ENCODE results near the gene FZR1. TPM values are rescaled to one million over a fixed set of nuclear protein-coding genes. Genes with fewer than 3 reads are reported as not detected.
A peak's percentile ranks its signal among the peaks of the same experiment; 100 is the strongest.

FZR1 gene
- total RNA-seq, 2 experiments from 2014 or later, result 43.5 to 46.9 TPM

DNA sequence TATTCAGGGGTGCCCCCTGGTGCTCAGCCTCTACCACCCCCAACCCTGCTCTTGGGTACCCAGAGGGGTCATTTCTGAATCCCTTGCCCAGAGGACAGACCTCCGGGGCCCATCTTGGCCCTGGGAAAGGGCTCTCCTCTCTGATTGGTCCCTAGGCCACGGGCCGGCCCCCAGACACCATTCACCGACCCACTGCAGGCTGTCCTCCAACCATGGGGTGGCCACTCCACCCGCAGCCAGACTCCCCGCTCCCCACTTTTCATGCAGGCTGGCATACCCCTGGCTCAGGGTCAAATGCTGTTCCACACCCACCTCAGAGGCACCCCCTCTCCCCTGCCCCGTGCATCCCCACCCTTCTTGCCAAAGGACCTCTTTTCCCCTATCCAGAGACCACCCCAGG, 40.6 kb upstream of the FZR1 start:
- no peak for DNase-seq
- Mint-ChIP-seq H3K9me3 (peaks cover 3% of the 10 kb centered on the region), H3K4me3 (no peak overlapping the region), H3K27me3 (no peaks in the 10 kb centered on the region), H3K27ac (peak overlapping the region; percentile 4), H3K4me1 (ENCODE audit: low read depth) (no peaks in the 10 kb centered on the region), H3K36me3 (peaks cover 3% of the 10 kb centered on the region)
- CTCF ChIA-PET, result interaction anchor here (1.0 to 1.6 kb wide), 2 partner anchors 20 to 138 kb away, joined by 4 to 5 read pairs; no protein-coding TSS in a partner anchor
- intact Hi-C loops (cut with micrococcal nuclease), result no loop called here
- POLR2A ChIA-PET, result no interaction called here

DNA sequence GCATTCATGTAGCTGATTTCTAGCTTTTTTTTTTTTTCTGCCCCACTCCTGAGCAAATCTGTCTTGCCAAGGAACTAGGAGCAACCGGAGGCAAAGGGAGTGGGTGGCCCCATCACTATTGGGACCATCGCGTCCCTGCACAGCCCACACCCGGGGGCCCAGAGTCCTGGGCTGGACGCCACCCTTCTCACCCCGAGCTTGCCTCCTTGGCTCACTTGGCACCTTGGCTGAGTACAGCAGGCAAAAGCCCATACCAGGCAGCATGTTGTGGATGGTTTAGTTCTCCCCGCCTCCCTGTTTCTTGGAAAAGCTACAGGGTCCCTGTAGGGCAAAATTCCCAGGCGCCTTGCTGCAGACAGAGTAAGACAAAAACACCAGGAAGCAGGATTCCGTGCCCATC, 39.5 kb upstream of the FZR1 start:
- Mint-ChIP-seq H3K4me1 (ENCODE audit: low read depth) (no peaks in the 10 kb centered on the region), H3K36me3 (peaks cover 3% of the 10 kb centered on the region), H3K27ac (no peak overlapping the region), H3K27me3 (no peaks in the 10 kb centered on the region), H3K4me3 (no peak overlapping the region), H3K9me3 (peaks cover 3% of the 10 kb centered on the region)
- ChIA-PET POLR2A (interaction anchor here (0.6 kb wide), 1 partner anchor 138 kb away, joined by 3 read pairs; no protein-coding TSS in a partner anchor), CTCF (interaction anchor here (1.0 to 1.6 kb wide), 2 partner anchors 19 to 139 kb away, joined by 4 to 5 read pairs; no protein-coding TSS in a partner anchor)
- DNase-seq, result no peak
- intact Hi-C loops (cut with micrococcal nuclease), result no loop called here

DNA sequence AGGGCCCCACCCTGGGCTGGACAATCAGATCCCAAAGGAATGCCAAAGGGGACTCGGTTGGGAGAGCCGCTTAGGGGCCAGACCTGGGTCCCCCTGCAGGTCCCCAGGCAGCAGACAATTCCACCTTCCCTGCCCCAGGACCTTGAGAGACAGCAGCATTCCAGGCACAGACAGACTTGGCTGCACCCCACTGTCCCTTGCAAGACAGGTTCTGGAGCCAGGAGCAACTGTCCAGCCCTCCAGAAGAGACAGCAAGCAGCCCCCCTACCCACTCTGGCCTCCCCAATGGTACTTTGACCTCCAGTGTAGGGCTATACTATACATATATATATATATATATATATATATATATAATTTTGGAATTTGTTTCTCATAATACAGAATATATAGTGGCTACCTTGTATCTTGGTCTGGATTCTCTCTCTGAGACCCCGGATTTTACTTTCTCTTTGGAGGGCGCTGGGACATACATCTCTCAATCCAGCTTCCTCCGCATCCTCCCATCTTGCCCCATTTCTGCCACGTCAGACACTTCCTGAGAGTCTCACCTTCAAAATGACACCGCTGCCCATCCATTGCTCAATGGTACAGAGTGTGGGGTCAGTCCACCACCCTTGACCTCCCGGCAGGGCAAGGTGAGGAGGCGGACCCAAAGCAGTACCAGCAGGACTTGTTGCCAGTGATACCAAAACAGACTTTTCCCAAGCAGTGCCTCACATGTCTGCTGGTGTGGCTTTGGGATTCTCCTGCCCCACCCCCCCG, 38.5 kb upstream of the FZR1 start:
- Mint-ChIP-seq H3K36me3 (peaks cover 3% of the 10 kb centered on the region), H3K4me1 (ENCODE audit: low read depth) (no peaks in the 10 kb centered on the region), H3K4me3 (no peak overlapping the region), H3K27ac (no peak overlapping the region), H3K27me3 (no peaks in the 10 kb centered on the region), H3K9me3 (peaks cover 3% of the 10 kb centered on the region)
- no peak for DNase-seq
- intact Hi-C loops (cut with micrococcal nuclease), result no loop called here
- POLR2A ChIA-PET, result no interaction called here
- CTCF ChIA-PET, result interaction anchor here (0.8 to 3.9 kb wide), 2 partner anchors 38 to 163 kb away, joined by 4 to 17 read pairs; no protein-coding TSS in a partner anchor

DNA sequence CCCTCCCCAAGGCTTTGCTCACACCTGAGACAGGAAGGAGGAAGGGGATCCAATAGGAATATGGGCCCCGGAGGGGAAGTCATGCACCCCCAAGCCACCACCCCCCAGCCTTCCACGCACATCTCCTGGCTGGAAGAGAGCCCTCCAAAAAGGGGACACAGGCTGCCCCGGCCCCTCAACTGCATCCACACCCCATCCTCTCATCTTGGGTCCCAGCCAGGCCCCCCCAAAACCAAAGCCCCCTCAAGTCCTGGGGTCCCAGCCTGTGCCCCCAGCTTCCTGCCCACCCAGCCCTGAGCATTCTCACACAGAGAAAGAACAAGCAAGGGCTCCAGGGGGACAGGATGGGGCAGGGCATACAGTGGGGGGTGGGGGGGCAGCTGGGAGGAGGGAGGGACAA, 37.9 kb upstream of the FZR1 start:
- Mint-ChIP-seq H3K27ac (no peak overlapping the region), H3K27me3 (no peaks in the 10 kb centered on the region), H3K36me3 (peaks cover 2% of the 10 kb centered on the region), H3K9me3 (peaks cover 3% of the 10 kb centered on the region), H3K4me1 (ENCODE audit: low read depth) (no peaks in the 10 kb centered on the region), H3K4me3 (no peak overlapping the region)
- intact Hi-C loops (cut with micrococcal nuclease), result no loop called here
- DNase-seq, result no peak
- ChIA-PET CTCF (interaction anchor here (0.8 to 3.9 kb wide), 2 partner anchors 39 to 164 kb away, joined by 4 to 17 read pairs; no protein-coding TSS in a partner anchor), POLR2A (no interaction called here)

DNA sequence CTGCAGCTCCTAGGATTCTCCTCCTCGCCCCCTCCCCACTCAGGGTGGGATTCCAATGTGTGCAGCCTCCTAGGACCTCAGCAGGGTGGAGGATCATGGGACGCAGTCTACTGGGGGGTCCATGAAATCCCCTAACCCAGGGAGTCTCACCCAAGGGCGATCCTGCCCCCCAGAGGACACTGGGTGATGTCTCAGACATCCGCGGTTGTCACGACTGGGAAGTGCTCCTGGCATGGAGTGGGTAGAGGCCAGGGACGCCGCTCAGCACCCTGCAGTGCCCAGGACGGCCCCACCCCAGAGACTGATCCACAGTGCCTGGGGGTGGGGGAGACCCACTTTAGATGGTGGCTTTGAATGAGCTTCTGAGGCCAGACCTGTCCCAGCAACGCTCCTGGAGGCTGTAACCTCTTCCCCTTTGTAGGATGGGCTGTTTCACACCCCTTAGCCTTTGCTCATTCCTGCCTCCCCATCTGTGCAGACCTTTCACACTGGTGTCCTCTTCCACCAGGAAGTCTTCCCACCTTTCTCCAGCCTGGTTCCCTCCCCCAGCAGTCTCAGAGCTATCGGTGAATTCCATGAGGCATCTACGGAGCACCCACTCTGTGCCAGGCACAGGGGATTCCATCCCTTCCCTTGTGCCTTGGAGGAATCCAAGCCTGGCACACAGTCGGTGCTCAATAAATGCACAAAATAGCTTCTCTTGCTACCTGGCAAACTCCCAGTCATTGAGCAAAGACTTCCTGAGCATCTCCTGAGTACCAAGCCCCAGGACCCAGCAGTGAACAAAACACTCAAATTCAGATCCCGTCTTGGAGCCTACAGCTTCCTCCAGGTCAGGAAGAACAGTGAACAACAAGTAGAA, 36.2 kb upstream of the FZR1 start:
- no peak for DNase-seq
- Mint-ChIP-seq H3K9me3 (peaks cover 3% of the 10 kb centered on the region), H3K36me3 (peaks cover 2% of the 10 kb centered on the region), H3K4me3 (no peak overlapping the region), H3K27ac (no peak overlapping the region), H3K4me1 (ENCODE audit: low read depth) (no peaks in the 10 kb centered on the region), H3K27me3 (no peaks in the 10 kb centered on the region)
- ChIA-PET POLR2A (no interaction called here), CTCF (interaction anchor here (0.5 to 3.9 kb wide), 10 partner anchors 15 to 777 kb away, joined by 3 to 17 read pairs (median 4); partner anchors contain the start of gene YJU2)
- intact Hi-C loops (cut with micrococcal nuclease), result no loop called here

DNA sequence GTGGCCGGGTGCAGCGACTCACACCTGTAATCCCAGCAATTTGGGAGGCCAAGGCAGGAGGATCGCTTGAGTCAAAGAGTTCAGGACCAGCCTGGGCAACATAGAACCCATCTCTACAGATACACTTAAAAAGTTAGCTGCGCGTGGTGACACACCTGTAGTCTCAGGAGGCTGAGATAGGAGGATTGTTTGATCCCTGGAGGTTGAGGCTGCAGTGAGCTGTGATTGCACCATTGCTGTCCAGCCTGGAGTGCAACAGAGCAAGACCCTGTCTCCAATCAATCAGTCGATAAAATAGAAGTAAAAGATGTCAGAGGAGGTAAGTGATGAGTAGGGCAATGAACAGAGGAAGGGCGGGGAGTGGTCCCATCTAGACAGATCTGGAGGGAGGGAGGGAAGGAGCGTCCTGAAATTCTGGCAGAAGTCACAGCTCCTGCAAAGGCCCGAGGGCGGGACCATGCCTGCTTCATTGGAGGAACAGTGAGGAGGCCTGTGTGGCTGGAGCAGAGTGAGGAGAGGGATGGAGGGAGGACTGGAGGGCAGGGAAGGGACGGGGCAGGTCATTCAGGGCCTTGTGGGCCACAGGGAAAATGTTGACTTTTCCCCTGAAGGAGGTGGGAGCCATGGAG, 35.5 kb upstream of the FZR1 start:
- intact Hi-C loops (cut with micrococcal nuclease), result no loop called here
- DNase-seq, result no peak
- Mint-ChIP-seq H3K4me1 (ENCODE audit: low read depth) (no peaks in the 10 kb centered on the region), H3K9me3 (peaks cover 3% of the 10 kb centered on the region), H3K27me3 (no peaks in the 10 kb centered on the region), H3K36me3 (no peaks in the 10 kb centered on the region), H3K27ac (no peak overlapping the region), H3K4me3 (no peak overlapping the region)
- ChIA-PET CTCF (interaction anchor here (0.8 to 3.9 kb wide), 12 partner anchors 9 to 776 kb away, joined by 3 to 17 read pairs (median 4); partner anchors contain the start of genes SMIM24 and YJU2), POLR2A (no interaction called here)

DNA sequence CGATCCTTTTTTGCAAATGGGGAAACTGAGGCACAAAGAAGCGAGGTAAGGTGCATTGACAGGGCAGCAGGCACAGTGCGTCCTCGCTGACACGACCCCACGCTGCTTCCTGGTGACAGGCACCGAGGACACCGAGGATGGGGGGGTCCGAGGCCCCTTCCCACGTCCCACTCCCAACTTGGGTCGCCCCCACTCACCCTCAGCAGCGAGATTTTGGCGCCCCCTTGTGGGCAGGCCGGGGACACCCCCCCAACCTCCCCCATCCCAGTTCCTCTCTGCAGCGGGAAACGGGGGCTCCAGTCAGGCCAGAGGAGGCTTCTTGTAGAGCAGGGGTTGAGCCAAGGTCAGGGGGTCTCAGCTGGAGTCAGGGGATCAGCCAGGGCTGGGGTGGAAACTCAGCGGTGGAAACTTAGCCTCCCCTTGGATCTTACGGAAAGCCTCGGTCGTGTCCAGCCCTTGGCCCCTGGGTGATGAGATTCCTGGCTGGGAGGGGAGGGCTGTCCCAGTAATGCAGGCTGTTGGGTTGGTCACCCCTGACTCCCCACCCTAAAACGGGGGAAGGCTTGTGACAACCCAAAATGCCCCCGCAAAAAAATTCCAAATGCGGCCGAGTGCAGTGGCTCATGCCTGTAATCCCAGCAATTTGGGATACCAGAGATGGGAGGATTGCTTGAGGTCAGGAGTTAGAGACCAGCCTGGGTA, 34.0 kb upstream of the FZR1 start:
- intact Hi-C loops (cut with micrococcal nuclease), result no loop called here
- Mint-ChIP-seq H3K4me1 (ENCODE audit: low read depth) (no peaks in the 10 kb centered on the region), H3K36me3 (no peaks in the 10 kb centered on the region), H3K9me3 (peaks cover 3% of the 10 kb centered on the region), H3K27me3 (no peaks in the 10 kb centered on the region), H3K27ac (no peak overlapping the region), H3K4me3 (no peak overlapping the region)
- peak; percentile 57 for DNase-seq
- ChIA-PET CTCF (interaction anchor here (0.6 to 2.8 kb wide), 21 partner anchors 8 to 1114 kb away, joined by 3 to 13 read pairs (median 4); partner anchors contain the start of genes SMIM24 and SMIM44), POLR2A (no interaction called here)

DNA sequence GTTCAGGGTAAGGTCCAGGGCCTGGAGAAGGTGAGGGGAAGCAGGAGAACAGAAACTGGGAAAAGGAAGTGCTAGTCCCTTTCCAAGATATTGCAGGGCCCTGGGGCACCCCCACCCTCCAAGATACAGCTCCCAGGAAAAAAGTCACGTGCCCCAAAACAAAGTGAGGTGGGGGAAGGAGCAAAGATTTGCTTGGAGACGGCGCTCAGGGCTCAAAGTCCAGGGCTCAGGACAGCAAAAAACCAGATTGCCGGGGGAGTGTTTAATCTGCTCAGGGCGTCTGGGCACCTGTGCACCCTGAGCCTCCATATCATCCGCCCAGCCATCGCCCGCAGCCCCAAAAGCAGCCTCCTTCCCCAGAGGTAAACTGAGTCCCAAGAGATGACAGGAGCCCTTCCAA, 32.1 kb upstream of the FZR1 start:
- Mint-ChIP-seq H3K36me3 (no peaks in the 10 kb centered on the region), H3K27ac (no peak overlapping the region), H3K27me3 (peaks cover 2% of the 10 kb centered on the region), H3K4me1 (ENCODE audit: low read depth) (peaks cover 7% of the 10 kb centered on the region), H3K9me3 (no peaks in the 10 kb centered on the region), H3K4me3 (no peak overlapping the region)
- ChIA-PET CTCF (interaction anchor here (1.2 to 2.8 kb wide), 3 partner anchors 42 to 169 kb away, joined by 3 to 13 read pairs (median 6); no protein-coding TSS in a partner anchor), POLR2A (no interaction called here)
- DNase-seq, result no peak
- intact Hi-C loops (cut with micrococcal nuclease), result no loop called here

DNA sequence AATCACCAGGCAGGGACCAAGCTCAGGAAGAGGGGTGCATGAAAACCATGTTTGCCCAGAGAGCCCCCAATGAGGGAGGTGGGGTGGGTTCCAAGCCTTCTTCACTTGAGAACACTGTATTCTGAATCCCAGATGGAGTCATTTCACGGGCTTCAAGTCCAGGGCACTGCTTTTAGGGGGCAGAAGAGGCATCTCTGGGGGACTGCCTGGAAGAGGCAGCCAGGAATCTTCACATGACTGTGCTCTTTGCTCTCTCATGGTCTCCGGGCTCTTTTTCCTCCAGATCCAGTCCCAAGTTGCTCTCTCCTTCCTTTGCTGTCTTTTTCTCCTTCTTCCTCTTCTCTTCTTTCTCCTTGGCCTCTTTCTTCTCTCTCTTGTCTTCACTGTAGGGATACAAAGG, 31.5 kb upstream of the FZR1 start:
- Mint-ChIP-seq H3K27me3 (peaks cover 2% of the 10 kb centered on the region), H3K36me3 (no peaks in the 10 kb centered on the region), H3K9me3 (no peaks in the 10 kb centered on the region), H3K4me1 (ENCODE audit: low read depth) (peaks cover 7% of the 10 kb centered on the region), H3K27ac (no peak overlapping the region), H3K4me3 (no peak overlapping the region)
- intact Hi-C loops (cut with micrococcal nuclease), result no loop called here
- DNase-seq, result no peak
- ChIA-PET CTCF (interaction anchor here (1.2 to 2.8 kb wide), 2 partner anchors 145 to 170 kb away, joined by 3 to 13 read pairs; no protein-coding TSS in a partner anchor), POLR2A (no interaction called here)

DNA sequence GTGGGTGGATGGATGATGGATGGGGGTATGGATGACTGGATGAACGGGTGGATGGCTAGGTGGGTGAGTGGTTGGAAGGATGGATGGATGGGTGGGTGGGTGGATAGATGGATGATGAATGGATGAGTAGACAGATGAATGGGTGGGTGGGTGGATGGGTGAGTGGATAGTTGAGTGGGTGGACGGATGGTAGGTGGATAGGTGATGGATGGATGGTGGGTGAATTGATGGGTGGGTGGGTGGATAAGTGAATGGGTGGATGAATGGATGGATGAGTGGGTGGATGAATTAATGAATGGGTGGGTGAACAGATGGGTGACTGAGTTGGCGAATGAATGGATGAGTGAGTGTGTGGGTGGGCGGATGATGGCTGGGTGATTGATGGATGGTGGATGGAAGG, 30.7 kb upstream of the FZR1 start:
- DNase-seq, result no peak
- intact Hi-C loops (cut with micrococcal nuclease), result no loop called here
- Mint-ChIP-seq H3K4me1 (ENCODE audit: low read depth) (peaks cover 7% of the 10 kb centered on the region), H3K27ac (no peak overlapping the region), H3K36me3 (no peaks in the 10 kb centered on the region), H3K4me3 (no peak overlapping the region), H3K27me3 (peaks cover 2% of the 10 kb centered on the region), H3K9me3 (no peaks in the 10 kb centered on the region)
- ChIA-PET POLR2A (no interaction called here), CTCF (interaction anchor here (1.0 to 1.2 kb wide), 2 partner anchors 10 to 171 kb away, joined by 3 to 6 read pairs; no protein-coding TSS in a partner anchor)

DNA sequence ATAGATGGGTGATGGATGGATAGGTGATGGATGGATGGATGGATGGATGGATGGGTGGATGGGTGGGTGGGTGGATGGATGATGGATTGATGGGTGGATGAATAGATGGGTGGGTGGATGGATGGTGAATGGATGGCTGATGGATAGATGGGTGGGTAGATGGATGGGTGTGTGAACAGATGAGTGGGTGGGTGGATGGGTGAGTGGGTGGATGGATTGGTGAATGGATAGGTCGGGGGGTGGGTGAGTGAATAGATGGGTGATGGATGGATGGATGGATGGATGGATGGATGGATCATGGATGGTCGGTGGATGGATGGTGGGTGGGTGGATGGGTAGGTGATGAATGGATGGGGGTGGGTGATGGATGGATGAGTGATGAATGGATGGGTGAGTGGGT, 29.3 kb upstream of the FZR1 start:
- intact Hi-C loops (cut with micrococcal nuclease), result no loop called here
- H3K36me3 Mint-ChIP-seq, result no peaks in the 10 kb centered on the region

More for the DNA sequence above, 29.3 kb upstream of the FZR1 start:
- CTCF ChIA-PET, result interaction anchor here (1.2 kb wide), 1 partner anchor 172 kb away, joined by 6 read pairs; no protein-coding TSS in a partner anchor
- no peak overlapping the region for H3K27ac Mint-ChIP-seq
- H3K27me3 Mint-ChIP-seq, result peaks cover 2% of the 10 kb centered on the region
- H3K4me3 Mint-ChIP-seq, result no peak overlapping the region
- peaks cover 7% of the 10 kb centered on the region for H3K4me1 Mint-ChIP-seq (ENCODE audit: low read depth)
- DNase-seq, result no peak
- POLR2A ChIA-PET, result no interaction called here
- H3K9me3 Mint-ChIP-seq, result no peaks in the 10 kb centered on the region
